ENCODE measurements around the gene TPGS2.

DNA sequence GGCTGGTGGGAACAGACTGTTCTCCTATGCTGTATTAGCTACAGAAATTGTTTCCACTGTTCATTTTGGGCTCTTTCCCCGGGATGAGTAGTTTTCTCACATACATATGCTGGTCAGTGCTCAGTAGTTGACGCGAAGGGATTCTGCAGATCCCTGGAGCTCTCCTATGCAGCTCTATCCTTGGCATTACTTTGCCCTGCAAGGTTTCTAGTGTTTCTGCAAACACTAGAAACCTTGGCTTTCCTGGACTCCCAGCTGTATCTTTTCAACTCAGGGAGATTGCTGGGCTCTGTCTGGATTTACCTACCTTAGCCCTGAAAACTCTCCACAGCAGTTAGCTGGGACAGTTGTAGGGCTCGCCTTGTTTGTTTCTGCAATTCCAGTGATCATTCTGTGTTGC, 11.0 kb upstream of the TPGS2 start:
- TF ChIP-seq CTCF (IDR thresholded peaks at IDR 0.05) (no peak), EP300 (IDR thresholded peaks at IDR 0.05) (no peak), POLR2A (IDR thresholded peaks at IDR 0.05) (no peak)

Data from suprapubic skin (tissue), 3 donors.